Smooth muscle cell (in vitro differentiated cells): ENCODE results near the gene RELL1. TPM values are rescaled to one million over a fixed set of nuclear protein-coding genes. Genes with fewer than 3 reads are reported as not detected.

Experiments used
- DNase-seq: peaks from one replicate; lab custom pipeline; 2025; ENCODE audit not compliant: unreplicated experiment; lab: John Stamatoyannopoulos, UW
- H2AFZ ChIP-seq: fragments of 200-600 bp; sonication (generic); 2 replicates; pipeline ENCODE4 v1.6.0; 2016; ENCODE audit warnings: antibody characterized with exemption, low read depth, mild to moderate bottlenecking
- H3F3A ChIP-seq: fragments of 200-600 bp; sonication (generic); 2 replicates; pipeline ENCODE4 v1.6.0; 2017; ENCODE audit warnings: antibody characterized with exemption, low read depth
- H3K27ac ChIP-seq: fragments of 200-600 bp; sonication (generic); 2 replicates; pipeline ENCODE4 v1.5.1; 2016; ENCODE audit warnings: low read depth, mild to moderate bottlenecking
- H3K27me3 ChIP-seq: fragments of 200-600 bp; sonication (generic); 2 replicates; pipeline ENCODE4 v1.6.1; 2016; ENCODE audit warnings: low read depth, mild to moderate bottlenecking
- H3K36me3 ChIP-seq: fragments of 200-600 bp; sonication (generic); 2 replicates; pipeline ENCODE4 v1.5.1; 2016; ENCODE audit warnings: low read depth
- H3K4me1 ChIP-seq: fragments of 200-600 bp; sonication (generic); 2 replicates; pipeline ENCODE4 v1.5.1; 2016; ENCODE audit warnings: low read depth
- H3K4me2 ChIP-seq: fragments of 200-600 bp; sonication (generic); 2 replicates; pipeline ENCODE4 v1.6.0; 2016; ENCODE audit warnings: mild to moderate bottlenecking
- H3K4me3 ChIP-seq: fragments of 200-600 bp; sonication (generic); 2 replicates; pipeline ENCODE4 v1.5.1; 2016; ENCODE audit warnings: mild to moderate bottlenecking
- H3K79me2 ChIP-seq: fragments of 200-600 bp; sonication (generic); 2 replicates; pipeline ENCODE4 v1.6.0; 2016; ENCODE audit warnings: low read depth, mild to moderate bottlenecking
- H3K9ac ChIP-seq: fragments of 200-600 bp; sonication (generic); 2 replicates; pipeline ENCODE4 v1.6.0; 2016; ENCODE audit warnings: low read depth
- H3K9me3 ChIP-seq: fragments of 200-600 bp; sonication (generic); replicated peaks from 2 replicates; pipeline ENCODE4 v1.5.1; 2016; ENCODE audit warnings: low read depth
- H4K20me1 ChIP-seq: fragments of 200-600 bp; sonication (generic); 2 replicates; pipeline ENCODE4 v1.6.0; 2016; ENCODE audit warnings: low read depth
- WGBS: methylation state at CpG from one replicate; pipeline ENCODE4 v1.1.7; 2016; ENCODE audit warnings: low lambda C conversion rate; 5-methylcytosine and 5-hydroxymethylcytosine counted together
- polyA plus RNA-seq: library from polyadenylated mRNA; unstranded; fragments of >200 nt; fragmentation: Nextera tagmentation; extraction: Ambion mirVana; gene quantifications from 2 replicates; pipeline ENCODE4 v1.2.1, GENCODE V29; 2016
- total RNA-seq: library from RNA; depleted of rRNA; stranded (reverse); fragments of >200 nt; gene quantifications from 2 replicates; pipeline ENCODE4 v1.2.3, GENCODE V29; 2014
- TF ChIP-seq, protein P1 (sequence below): fragments of 200-600 bp; sonication (generic); IDR thresholded peaks from 2 replicates; pipeline ENCODE4 v1.5.1; 2017; ENCODE audit warnings: borderline replicate concordance, mild to moderate bottlenecking, antibody characterized with exemption; ENCODE audit not compliant: insufficient read depth, poor library complexity, severe bottlenecking

The RELL1 gene
- total and polyA plus RNA-seq, 2 experiments from 2014 or later, result 3.5 to 36.3 TPM

DNA sequence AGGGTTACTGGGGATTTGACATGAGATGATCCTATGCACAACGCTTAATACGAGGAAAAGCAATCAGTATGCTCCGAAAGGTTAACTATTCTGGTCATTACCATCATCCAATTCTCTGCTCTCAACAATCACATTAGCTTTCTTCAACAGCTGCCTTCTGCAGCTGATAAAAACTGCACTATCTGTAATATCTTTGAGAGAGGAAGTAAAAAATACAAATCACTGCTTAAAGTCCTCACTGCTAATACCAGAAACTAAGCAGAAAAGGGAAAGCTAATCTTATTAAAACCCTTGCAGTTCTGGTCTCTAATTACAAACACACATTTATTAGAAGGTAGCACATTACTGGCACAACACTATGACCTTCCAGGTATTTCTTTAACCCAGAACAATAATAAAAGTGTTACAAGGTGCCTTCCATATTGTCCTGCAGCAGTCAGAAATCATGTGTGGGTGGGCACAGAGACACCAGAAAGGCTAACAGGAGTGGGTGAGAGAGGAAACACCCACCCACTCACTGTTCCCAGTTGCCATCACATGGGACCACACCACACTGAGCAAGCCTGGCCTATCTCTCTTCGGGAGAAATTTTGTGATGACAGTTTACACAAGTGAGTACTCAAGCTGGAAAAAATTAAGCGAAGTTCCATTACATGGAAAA lies 71.0 kb downstream of the RELL1 start:
- Histone ChIP-seq H3K4me2 (peak overlapping the region; percentile 40), H3K27me3 (no peaks in the 10 kb centered on the region), H3K9me3 (no peaks in the 10 kb centered on the region), H3K9ac (no peak overlapping the region), H4K20me1 (no peaks in the 10 kb centered on the region), H3K36me3 (no peaks in the 10 kb centered on the region), H3K4me3 (no peak overlapping the region), H3F3A (no peaks in the 10 kb centered on the region), H2AFZ (no peak overlapping the region), H3K79me2 (no peaks in the 10 kb centered on the region), H3K4me1 (no peaks in the 10 kb centered on the region), H3K27ac (peak overlapping the region; percentile 10)
- WGBS, result 25% methylated on average over 5 of the region's 5 CpGs
- TF ChIP-seq, protein P1, sequence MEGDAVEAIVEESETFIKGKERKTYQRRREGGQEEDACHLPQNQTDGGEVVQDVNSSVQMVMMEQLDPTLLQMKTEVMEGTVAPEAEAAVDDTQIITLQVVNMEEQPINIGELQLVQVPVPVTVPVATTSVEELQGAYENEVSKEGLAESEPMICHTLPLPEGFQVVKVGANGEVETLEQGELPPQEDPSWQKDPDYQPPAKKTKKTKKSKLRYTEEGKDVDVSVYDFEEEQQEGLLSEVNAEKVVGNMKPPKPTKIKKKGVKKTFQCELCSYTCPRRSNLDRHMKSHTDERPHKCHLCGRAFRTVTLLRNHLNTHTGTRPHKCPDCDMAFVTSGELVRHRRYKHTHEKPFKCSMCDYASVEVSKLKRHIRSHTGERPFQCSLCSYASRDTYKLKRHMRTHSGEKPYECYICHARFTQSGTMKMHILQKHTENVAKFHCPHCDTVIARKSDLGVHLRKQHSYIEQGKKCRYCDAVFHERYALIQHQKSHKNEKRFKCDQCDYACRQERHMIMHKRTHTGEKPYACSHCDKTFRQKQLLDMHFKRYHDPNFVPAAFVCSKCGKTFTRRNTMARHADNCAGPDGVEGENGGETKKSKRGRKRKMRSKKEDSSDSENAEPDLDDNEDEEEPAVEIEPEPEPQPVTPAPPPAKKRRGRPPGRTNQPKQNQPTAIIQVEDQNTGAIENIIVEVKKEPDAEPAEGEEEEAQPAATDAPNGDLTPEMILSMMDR, result no peak
- no peak for DNase-seq

DNA sequence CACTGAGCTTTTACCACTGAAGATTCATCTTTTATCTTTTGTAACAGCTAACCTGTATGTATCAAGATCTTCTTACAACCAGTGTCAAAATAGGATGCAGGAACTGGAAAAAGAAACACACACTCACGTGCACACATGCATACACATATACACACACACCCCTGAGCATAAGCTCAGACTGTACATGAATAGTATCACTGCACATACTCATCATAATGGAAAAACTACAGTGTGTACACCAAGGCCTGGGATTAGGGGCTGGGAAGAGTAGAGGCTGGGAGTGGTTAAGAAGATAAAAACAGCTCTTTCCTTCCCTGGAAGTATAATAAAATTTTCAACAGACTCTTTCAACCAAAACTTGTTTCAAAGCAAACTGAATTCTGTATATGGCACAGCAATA lies 73.4 kb downstream of the RELL1 start:
- TF ChIP-seq, protein P1, result no peak
- no peak overlapping the region for H2AFZ ChIP-seq
- no peak for DNase-seq

DNA sequence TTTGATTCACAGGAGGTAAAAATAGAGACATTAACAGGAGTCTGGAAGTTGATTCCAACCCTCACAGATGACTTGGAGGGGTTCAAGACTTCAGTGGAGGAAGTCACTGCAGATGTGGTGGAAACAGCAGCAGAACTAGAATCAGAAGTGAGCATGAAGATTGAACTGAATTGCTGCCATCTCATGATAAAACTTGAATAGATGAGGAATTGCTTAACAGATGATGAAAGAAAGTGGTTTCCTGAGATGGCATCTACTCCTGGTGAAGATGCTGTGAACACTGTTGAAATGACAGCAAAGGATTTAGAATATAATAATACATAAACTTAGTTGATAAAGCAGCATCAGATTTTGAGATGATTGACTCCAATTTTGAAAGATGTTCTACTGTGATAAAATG lies 76.5 kb downstream of the RELL1 start:
- Histone ChIP-seq H3K27me3 (no peaks in the 10 kb centered on the region), H3K4me2 (no peak overlapping the region), H3K79me2 (no peaks in the 10 kb centered on the region), H3K36me3 (peaks cover 6% of the 10 kb centered on the region), H3K4me1 (no peaks in the 10 kb centered on the region), H3K4me3 (no peak overlapping the region), H2AFZ (no peak overlapping the region), H3K9ac (no peak overlapping the region), H3F3A (no peaks in the 10 kb centered on the region), H4K20me1 (no peaks in the 10 kb centered on the region), H3K27ac (no peak overlapping the region), H3K9me3 (no peaks in the 10 kb centered on the region)
- DNase-seq, result no peak
- TF ChIP-seq, protein P1, result no peak

More for the DNA sequence above, 73.4 kb downstream of the RELL1 start:
- no peak overlapping the region for H3K9ac ChIP-seq
- no peaks in the 10 kb centered on the region for H3K9me3 ChIP-seq
- H3K79me2 ChIP-seq, result no peaks in the 10 kb centered on the region
- no peak overlapping the region for H3K27ac ChIP-seq
- H4K20me1 ChIP-seq, result no peaks in the 10 kb centered on the region
- H3K4me3 ChIP-seq, result no peak overlapping the region
- no peak overlapping the region for H3K4me2 ChIP-seq
- 76% methylated on average over 1 of the region's 1 CpG for WGBS
- no peaks in the 10 kb centered on the region for H3K4me1 ChIP-seq
- no peaks in the 10 kb centered on the region for H3K27me3 ChIP-seq
- H3F3A ChIP-seq, result no peaks in the 10 kb centered on the region
- peaks cover 6% of the 10 kb centered on the region for H3K36me3 ChIP-seq

DNA sequence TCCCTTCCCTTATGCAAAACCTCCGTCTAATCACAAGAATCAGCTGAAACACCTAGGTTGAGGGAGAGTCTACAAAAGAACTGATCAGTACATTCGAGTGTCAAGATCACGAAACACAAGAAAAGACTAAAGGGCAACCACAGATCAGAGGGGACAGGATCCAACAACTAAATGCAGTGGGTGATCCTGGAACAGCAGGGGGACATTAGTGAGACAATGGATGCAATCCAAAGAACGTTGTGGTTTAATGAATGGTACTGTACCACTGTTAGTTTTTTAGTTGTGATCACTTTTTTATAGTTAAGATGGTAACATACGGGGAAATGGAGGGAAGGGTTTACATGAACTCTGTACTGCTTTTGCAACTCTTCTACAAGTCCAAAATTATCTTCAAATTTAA lies 79.2 kb downstream of the RELL1 start:
- H4K20me1 ChIP-seq, result no peaks in the 10 kb centered on the region
- no peaks in the 10 kb centered on the region for H3K4me1 ChIP-seq
- H3K4me2 ChIP-seq, result no peak overlapping the region
- no peak overlapping the region for H3K9ac ChIP-seq
- no peak overlapping the region for H3K4me3 ChIP-seq
- 80% methylated on average over 5 of the region's 5 CpGs for WGBS
- H3K36me3 ChIP-seq, result peaks cover 6% of the 10 kb centered on the region
- no peak overlapping the region for H3K27ac ChIP-seq
- TF ChIP-seq, protein P1, result no peak
- H3K27me3 ChIP-seq, result no peaks in the 10 kb centered on the region
- H3K79me2 ChIP-seq, result no peaks in the 10 kb centered on the region
- H2AFZ ChIP-seq, result no peak overlapping the region
- H3F3A ChIP-seq, result no peaks in the 10 kb centered on the region
- DNase-seq, result no peak
- H3K9me3 ChIP-seq, result no peaks in the 10 kb centered on the region
